Measurements from ENCODE around the gene PSMD1.

- no peak for TF ChIP-seq POLR2A (IDR thresholded peaks at IDR 0.05)
- no peak for TF ChIP-seq CTCF (IDR thresholded peaks at IDR 0.05)
- no peak for TF ChIP-seq EP300 (IDR thresholded peaks at IDR 0.05)
- no peak for TF ChIP-seq POLR2AphosphoS5 (IDR thresholded peaks at IDR 0.05)
Measured at GRCh38 chr2:231126123-231126522, 69.5 kb downstream of the PSMD1 start.
